Measurements from ENCODE around the gene SLC29A1. TPM values are rescaled to one million over a fixed set of nuclear protein-coding genes. Genes with fewer than 3 reads are reported as not detected.

The SLC29A1 gene
- total and polyA plus RNA-seq, 2 of the 8 experiments (the other 6 are each of a cell fraction or from before 2014, with no cell fraction given): 187 to 558 TPM

DNA sequence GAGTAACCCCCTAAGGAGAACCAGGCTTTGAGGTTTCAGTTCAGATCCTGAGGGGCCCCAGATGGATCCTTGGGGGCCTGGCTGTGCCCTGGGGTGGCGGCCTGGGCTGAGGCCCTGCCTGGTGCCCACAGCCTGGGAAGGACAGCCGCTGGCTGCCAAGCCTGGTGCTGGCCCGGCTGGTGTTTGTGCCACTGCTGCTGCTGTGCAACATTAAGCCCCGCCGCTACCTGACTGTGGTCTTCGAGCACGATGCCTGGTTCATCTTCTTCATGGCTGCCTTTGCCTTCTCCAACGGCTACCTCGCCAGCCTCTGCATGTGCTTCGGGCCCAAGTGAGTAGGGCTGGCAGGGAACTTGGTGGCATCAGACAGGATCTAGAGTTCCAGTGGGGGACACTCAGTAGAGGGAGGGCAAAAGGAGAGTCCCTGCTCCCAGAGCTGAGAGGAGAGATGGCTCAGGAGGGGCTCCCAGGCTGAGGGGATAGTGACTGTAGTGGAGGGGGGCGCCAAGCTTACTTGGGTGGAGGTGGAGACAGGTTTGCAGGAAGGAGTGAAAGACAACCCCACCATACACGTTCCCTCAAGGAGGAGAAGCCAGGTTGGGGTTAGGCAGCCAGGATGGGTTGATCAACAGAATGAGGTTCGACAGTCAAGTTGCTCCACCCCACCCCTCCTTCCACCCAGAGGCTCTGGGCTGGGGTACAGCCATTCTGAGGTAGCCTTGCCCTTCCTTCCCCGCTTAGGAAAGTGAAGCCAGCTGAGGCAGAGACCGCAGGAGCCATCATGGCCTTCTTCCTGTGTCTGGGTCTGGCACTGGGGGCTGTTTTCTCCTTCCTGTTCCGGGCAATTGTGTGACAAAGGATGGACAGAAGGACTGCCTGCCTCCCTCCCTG, 9.5 kb downstream of the SLC29A1 start:
- no peak overlapping the region for H2BK12ac ChIP-seq (ENCODE audit: low read depth, low read length)
- peaks cover 35 to 60% (median 53%) of the 10 kb centered on the region in 4 experiments for H3K36me3 ChIP-seq (ENCODE audit: control insufficient read depth in 2 of 4, insufficient read depth in 4 of 4, low read length in 3 of 4)
- 0 out of 2 replicates have a peak overlapping the region, but pooled peaks have one; percentile 24 for H2BK5ac ChIP-seq (ENCODE audit: low read depth, low read length)
- H2BK20ac ChIP-seq (ENCODE audit: low read length): no peak overlapping the region
- H4K20me1 ChIP-seq (replicated peaks in 1 of 2; ENCODE audit: control insufficient read depth in 1 of 2, insufficient read depth in 2 of 2, low read length in 2 of 2): peaks cover 11 to 21% of the 10 kb centered on the region in 2 experiments
- H3K27me3 ChIP-seq (replicated peaks in 1 of 4; ENCODE audit: control insufficient read depth in 3 of 4, extremely low read depth in 1 of 4, insufficient read depth in 3 of 4, low read length in 3 of 4): no peaks in the 10 kb centered on the region
- H2BK15ac ChIP-seq (ENCODE audit: low read length): no peak overlapping the region
- peaks cover 0 to 9% of the 10 kb centered on the region in 2 experiments; a peak in 2 of 4 replicates for H3K79me2 ChIP-seq (ENCODE audit: control insufficient read depth in 1 of 2, insufficient read depth in 2 of 2, low read length in 2 of 2)
- H3K4me1 ChIP-seq (replicated peaks in 1 of 4; ENCODE audit: control insufficient read depth in 3 of 4, insufficient read depth in 4 of 4, low read length in 3 of 4): peaks cover 4 to 15% (median 9%) of the 10 kb centered on the region in 4 experiments; a peak in 6 of 7 replicates
- POLR2A ChIA-PET (ENCODE audit: partially characterized antibody): interaction anchor here (0.9 to 21.0 kb wide), 9 partner anchors 8 to 99 kb away, joined by 3 to 581 read pairs (median 5); partner anchors contain the start of genes HSP90AB1, SLC29A1 and SLC35B2
- WGBS, 2 experiments (ENCODE audit: extremely low coverage in 1 of 2, insufficient coverage in 1 of 2, insufficient read length in 1 of 2, insufficient replicate concordance in 2 of 2, low coverage in 1 of 2, low lambda C conversion rate in 2 of 2, missing lambda C conversion rate in 1 of 2): 90% methylated on average over 16 of the region's 16 CpGs; no CpG with 5 or more reads in 1 of the 2 experiments
- no peaks in the 10 kb centered on the region for H3K9me3 ChIP-seq (ENCODE audit: insufficient read depth in 2 of 2, low read depth in 1 of 2, low read length in 1 of 2)
- no peak overlapping the region for H3K56ac ChIP-seq (replicated peaks; ENCODE audit: insufficient read length, low read depth, low read length)
- CTCF ChIA-PET (ENCODE audit: partially characterized antibody): interaction anchor here (0.8 to 19.4 kb wide), 13 partner anchors 7 to 143 kb away, joined by 3 to 287 read pairs (median 19); partner anchors contain the start of genes CAPN11, MYMX and SLC29A1
- no peak overlapping the region for H2AFZ ChIP-seq (ENCODE audit: low read length)
- no peak overlapping the region for H3K14ac ChIP-seq (ENCODE audit: insufficient read length)
- FAIRE-seq: no peak
- H3K4me2 ChIP-seq (ENCODE audit: insufficient read depth in 1 of 2, low read depth in 2 of 2, low read length in 2 of 2): no peak overlapping the region
- H2AK5ac ChIP-seq (ENCODE audit: low read depth, low read length): no peak overlapping the region
- H2BK120ac ChIP-seq (replicated peaks; ENCODE audit: low read depth, low read length): no peak overlapping the region
- H3K4me3 ChIP-seq (ENCODE audit: extremely low read depth in 1 of 4, insufficient read depth in 2 of 4, low read depth in 3 of 4, low read length in 4 of 4): no peak overlapping the region
- H4K8ac ChIP-seq (ENCODE audit: extremely low read depth, insufficient read depth, low read length): no peak overlapping the region
- no peak overlapping the region; the same call in 1 of the 2 replicates for H3K27ac ChIP-seq (ENCODE audit: low read depth, low read length)
- no peak overlapping the region for H4K5ac ChIP-seq (ENCODE audit: insufficient read length, low read depth, low read length)
- TF ChIP-seq KDM4A (IDR thresholded peaks at IDR 0.05; ENCODE audit: low read depth, low read length, severe bottlenecking) (no peak), TCF12 (IDR thresholded peaks at IDR 0.05; ENCODE audit: low read depth, low read length) (no peak), PHF8 (conservative IDR thresholded peaks at IDR 0.05; ENCODE audit: low read depth, low read length) (no peak), TAF1 (IDR thresholded peaks at IDR 0.05; ENCODE audit: low read depth, low read length) (no peak), FOSL1 (IDR thresholded peaks at IDR 0.05; ENCODE audit: insufficient read depth, low read depth, low read length) (no peak), GABPA (IDR thresholded peaks at IDR 0.05; ENCODE audit: borderline replicate concordance, insufficient read depth, low read length) (no peak), BRCA1 (IDR thresholded peaks at IDR 0.05; ENCODE audit: low read depth, low read length) (no peak)
- no peak overlapping the region for H3K9ac ChIP-seq (replicated peaks in 1 of 4; ENCODE audit: extremely low read depth in 1 of 4, low read depth in 3 of 4, low read length in 3 of 4)
- H3K18ac ChIP-seq (ENCODE audit: extremely low read depth, low read length): no peak overlapping the region
- no peak overlapping the region for H3K23ac ChIP-seq (ENCODE audit: insufficient read length)
- H4K91ac ChIP-seq (replicated peaks; ENCODE audit: insufficient read length, low read length): no peak overlapping the region
- peaks cover 11% of the 10 kb centered on the region for H3K79me1 ChIP-seq (ENCODE audit: low read depth, low read length)
- H3K23me2 ChIP-seq (ENCODE audit: low read depth, low read length): peaks cover 4% of the 10 kb centered on the region; the same call in 1 of the 2 replicates
- no peak for DNase-seq (ENCODE audit: low read depth in 1 of 2, low spot score in 2 of 2)
- no peak overlapping the region for H3K4ac ChIP-seq (replicated peaks; ENCODE audit: insufficient read length, low read depth, low read length)
